GM18873 (cell line): ENCODE results near the gene PDIK1L.

Experiments used
- ATAC-seq: cut with Tn5 transposase; IDR thresholded peaks from one replicate; pipeline ENCODE4 v1.9.1; 2021; ENCODE audit warnings: mild to moderate bottlenecking, moderate library complexity, moderate number of reproducible peaks; ENCODE audit not compliant: unreplicated experiment, low FRiP score

The PDIK1L gene

DNA sequence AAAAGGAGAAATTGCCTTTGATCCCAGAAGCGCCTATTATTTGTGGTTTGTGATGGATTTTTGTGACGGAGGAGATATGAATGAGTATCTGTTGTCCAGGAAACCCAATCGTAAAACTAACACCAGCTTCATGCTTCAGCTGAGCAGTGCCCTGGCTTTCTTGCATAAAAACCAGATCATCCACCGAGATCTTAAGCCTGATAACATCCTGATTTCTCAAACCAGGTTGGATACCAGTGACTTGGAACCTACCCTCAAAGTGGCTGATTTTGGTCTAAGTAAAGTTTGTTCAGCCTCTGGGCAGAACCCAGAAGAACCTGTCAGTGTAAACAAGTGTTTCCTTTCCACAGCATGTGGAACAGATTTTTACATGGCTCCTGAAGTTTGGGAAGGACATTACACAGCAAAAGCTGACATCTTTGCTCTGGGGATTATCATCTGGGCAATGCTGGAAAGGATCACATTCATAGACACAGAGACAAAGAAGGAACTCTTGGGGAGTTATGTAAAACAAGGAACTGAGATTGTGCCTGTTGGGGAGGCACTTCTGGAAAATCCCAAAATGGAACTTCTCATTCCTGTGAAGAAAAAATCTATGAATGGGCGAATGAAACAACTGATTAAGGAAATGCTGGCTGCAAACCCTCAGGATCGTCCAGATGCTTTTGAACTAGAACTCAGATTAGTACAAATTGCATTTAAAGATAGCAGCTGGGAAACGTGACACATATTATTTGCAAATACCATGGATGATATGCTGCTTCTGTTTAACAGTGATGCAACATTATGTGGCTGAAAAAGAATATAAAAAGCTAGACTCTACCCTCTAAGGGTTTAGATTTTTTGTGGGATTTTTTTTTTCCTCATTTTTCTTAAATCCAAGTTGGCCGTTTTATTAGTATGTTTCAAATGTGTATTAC, 10.5 kb downstream of the PDIK1L start:
- no peak for ATAC-seq

DNA sequence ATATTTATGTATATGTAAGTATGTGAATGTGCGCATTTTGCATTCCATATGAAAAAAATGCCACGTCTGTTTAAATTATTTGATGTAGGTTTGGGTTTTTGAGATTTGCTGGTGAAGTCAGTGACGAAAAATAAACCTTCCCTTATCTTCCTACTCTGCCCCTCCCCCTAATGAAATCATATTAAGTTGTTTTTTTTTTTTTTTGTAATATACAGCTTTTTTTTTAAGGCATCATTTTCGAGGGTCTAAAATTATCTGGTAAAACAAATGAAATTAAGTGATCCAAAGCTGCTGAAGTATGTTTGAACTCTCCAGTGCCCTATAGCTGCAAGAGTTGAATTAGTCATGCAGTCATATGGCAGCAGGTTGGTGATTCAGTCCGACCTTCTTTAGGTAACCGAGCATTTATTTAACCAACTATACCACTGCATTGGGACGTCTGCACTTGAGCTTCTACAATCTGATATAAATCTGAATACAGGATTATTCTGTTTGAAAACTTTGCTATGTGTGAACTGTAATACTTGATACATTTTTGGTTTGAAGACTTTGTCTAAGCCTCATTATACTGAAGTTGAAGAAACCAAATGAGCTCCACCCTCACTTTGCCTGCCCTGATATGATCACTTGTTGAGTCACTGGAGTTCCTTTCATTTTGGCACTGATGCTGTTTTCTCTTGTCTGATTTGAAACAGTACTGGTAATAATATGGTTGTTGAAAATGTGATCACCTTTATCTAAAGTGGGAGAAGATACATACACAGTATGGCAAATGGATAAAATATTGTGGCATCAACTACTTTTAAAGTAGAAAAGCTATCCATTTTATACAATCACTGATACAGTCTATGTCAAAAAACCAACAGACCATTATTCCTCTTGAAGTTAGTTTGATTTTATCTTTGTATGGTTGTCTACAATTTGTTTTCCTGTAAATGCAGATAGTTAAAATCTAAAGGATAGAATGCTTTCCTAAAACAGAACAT, 11.7 kb downstream of the PDIK1L start:
- no peak for ATAC-seq

- no peak for ATAC-seq
Measured at GRCh38 chr1:26124418-26125331, 13.1 kb downstream of the PDIK1L start.

DNA sequence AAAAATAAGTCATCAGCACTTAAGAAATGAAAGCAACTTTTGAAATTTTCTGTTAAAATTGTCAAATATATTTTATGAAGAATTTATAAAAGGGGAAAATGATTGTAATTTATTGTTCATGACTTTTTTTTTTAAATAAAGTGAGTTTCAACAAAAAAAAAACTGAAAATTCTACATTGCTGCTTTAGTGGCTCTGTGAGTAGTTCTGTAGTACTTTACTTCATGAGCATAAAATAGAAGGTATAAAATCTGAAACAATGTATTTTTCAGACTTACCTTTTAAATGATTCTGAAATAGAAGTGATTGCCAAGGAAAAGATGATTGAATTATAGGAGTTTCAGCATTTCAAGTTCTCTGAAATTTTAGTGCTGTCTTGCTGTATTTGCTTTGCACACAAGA, 13.8 kb downstream of the PDIK1L start:
- ATAC-seq, result no peak

- no peak for ATAC-seq
Measured at GRCh38 chr1:26125946-26126320, 14.3 kb downstream of the PDIK1L start.

GRCh38 chr1:26126321-26127084, 14.9 kb downstream of the PDIK1L start:
- no peak for ATAC-seq

GRCh38 chr1:26127235-26128163, 15.9 kb downstream of the PDIK1L start:
- ATAC-seq, result no peak

GRCh38 chr1:26129778-26130177, 18.2 kb downstream of the PDIK1L start:
- ATAC-seq, result no peak

DNA sequence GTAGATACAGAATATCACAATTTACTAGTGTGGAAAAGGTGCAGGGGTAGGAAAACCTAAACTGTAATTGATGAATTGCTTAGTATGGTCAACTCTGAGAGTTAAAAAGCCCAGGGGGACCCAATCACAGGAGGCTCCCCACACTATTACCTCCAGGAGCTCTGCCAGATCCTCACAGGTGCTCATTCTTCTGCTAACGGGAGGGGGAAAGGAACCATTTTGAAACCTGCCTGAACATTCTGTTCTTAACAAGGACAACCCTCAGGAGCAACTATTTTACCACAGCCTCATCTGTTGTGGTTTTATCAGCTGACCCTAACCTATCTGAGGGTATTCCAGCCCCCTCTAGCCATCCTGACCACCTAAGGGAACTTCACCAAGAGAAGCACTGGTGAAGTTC, 19.1 kb downstream of the PDIK1L start:
- no peak for ATAC-seq

DNA sequence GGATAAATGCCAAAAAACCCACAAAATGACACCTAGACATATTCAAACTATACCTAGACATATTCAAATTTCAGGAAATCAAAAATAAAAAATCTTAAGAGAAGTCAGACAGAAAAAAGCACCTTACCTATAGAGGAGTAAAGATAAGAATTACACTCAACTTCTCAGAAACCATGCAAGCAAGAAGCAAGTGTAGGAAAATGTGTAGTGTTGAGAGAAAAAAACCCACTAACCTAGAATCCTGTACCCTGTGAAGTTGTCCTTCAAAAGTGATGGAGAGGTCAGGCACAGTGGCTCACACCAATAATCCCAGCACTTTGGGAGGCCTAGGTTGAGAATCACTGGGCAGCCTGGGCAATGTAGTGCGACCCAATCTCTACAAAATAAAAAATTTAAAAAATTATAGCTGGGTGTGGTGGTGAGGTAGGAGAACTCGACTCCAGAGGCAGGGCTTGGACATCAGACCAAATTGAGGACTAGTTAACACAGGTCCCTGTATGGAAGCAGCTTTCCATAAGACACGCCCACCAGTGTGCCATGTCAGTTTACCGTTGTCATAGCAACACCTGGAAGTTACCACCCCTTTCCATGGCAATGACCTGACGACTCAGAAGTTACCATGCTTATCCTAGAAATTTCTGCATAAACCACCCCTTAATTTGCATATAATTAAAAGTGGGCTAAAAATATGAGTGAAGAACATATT, 20.7 kb downstream of the PDIK1L start:
- no peak for ATAC-seq

DNA sequence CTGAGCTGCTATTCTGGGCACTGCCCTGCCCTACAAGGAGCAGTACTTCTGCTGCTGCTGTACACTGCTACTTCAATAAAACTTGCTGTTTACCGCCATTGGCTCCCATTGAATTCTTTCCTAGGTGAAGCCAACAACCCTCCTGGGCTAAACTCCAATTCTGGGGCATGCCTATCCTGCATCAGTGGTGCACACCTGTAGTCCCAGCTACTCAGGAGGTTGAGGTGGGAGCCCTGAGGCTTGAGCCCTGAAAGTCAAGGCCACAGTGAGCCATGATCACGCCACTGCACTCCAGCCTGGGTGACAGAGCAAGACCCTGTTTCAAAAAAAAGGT, 21.2 kb downstream of the PDIK1L start:
- no peak for ATAC-seq

- ATAC-seq, result no peak
Measured at GRCh38 chr1:26134466-26134865, 22.8 kb downstream of the PDIK1L start.

- no peak for ATAC-seq
Measured at GRCh38 chr1:26138974-26139558, 27.4 kb downstream of the PDIK1L start.

DNA sequence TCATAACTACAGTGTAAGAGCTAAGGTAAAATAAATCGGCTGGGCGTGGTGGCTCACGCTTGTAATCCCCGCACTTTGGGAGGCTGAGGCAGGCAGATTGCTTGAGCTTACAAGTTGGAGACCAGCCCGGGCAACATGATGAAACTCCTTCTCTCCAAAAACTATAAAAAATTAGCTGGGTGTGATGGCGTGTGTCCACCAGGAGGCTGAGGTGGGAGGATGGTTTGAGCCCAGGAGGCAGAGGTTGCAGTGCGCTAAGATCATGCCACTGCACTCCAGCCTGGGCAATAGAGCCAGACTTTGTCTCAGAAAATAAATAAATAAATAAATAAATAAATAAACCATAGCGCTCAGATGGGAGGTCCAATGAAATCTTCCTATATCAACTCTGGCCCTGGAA, 30.5 kb downstream of the PDIK1L start:
- ATAC-seq, result no peak

GRCh38 chr1:26145041-26145959, 33.7 kb downstream of the PDIK1L start:
- no peak for ATAC-seq

- no peak for ATAC-seq
Measured at GRCh38 chr1:26145960-26146294, 34.3 kb downstream of the PDIK1L start.

DNA sequence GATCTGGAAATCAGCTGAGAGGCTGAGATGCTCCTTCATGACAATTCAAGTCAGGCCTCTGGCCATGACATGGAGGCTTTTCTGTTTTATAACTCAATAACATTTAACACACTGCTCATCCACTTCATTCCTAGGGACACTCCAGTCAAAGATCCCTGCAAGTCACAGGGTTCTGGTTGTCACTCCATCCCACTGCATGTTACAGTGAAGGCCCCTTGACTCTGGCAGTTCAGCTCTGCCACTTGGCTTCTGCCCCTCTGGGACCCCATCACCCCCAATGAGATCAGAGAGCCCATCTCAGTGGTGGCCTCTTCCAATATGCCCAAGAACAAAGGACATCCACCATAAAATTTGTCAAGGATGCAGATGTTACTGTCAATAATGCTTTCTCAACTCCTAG, 37.3 kb downstream of the PDIK1L start:
- ATAC-seq, result no peak
